ENCODE data around the gene PHACTR1.
"Not testable (repeated sequence)": the region's sequence is repeated elsewhere in the genome, so short reads cannot be mapped to it uniquely, and the experiment has no call there.

PHACTR1 gene

DNA sequence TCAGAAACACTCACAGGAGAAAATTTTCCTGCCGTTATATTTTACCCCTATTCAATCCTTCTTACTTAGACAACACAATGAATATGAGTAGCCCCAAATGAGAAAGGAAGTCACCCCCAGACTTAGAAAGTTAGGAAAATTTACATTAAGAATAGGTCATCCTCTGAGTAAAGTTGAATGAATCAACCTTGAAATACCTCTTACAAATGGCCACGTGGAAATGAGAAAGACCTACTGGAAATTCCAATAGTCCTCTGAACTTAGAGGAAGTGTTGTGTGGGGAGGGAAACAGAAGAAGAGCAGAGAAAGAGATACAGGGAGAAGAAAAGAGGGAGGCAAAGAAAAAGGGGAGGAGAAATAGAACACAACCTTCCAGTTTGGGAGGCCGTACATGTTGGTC lies 43.7 kb downstream of the PHACTR1 start:
- TF ChIP-seq, protein P1, sequence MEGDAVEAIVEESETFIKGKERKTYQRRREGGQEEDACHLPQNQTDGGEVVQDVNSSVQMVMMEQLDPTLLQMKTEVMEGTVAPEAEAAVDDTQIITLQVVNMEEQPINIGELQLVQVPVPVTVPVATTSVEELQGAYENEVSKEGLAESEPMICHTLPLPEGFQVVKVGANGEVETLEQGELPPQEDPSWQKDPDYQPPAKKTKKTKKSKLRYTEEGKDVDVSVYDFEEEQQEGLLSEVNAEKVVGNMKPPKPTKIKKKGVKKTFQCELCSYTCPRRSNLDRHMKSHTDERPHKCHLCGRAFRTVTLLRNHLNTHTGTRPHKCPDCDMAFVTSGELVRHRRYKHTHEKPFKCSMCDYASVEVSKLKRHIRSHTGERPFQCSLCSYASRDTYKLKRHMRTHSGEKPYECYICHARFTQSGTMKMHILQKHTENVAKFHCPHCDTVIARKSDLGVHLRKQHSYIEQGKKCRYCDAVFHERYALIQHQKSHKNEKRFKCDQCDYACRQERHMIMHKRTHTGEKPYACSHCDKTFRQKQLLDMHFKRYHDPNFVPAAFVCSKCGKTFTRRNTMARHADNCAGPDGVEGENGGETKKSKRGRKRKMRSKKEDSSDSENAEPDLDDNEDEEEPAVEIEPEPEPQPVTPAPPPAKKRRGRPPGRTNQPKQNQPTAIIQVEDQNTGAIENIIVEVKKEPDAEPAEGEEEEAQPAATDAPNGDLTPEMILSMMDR (IDR thresholded peaks at IDR 0.05; ENCODE audit: low read depth, low read length, missing control alignments): no peak
- H3K4me3 ChIP-seq (replicated peaks; ENCODE audit: low read depth, low read length): no peak overlapping the region
- no peak for DNase-seq (ENCODE audit: extremely low read depth, low read depth)

DNA sequence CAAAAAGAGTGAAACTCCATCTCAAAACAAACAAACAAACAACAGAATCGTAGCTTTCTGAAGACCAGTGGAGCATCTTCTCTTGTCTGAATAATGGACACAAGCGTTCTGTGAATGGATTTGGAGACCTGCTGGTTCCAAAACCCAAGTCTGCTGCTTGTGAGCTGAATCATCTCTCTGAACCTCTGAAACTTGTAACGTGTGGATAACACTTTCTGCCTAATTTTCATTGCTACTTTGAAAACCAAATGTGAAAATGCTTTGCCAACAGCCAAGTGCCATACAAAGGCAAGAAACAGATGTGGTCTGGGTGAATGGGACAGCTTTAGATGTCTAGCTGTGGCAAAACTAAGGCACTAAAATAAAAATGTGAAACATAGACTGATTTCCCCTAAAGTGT lies 44.3 kb downstream of the PHACTR1 start:
- H3K4me3 ChIP-seq (replicated peaks; ENCODE audit: low read depth, low read length): no peak overlapping the region
- DNase-seq (ENCODE audit: extremely low read depth, low read depth): no peak
- TF ChIP-seq, protein P1 (IDR thresholded peaks at IDR 0.05; ENCODE audit: low read depth, low read length, missing control alignments): no peak

DNA sequence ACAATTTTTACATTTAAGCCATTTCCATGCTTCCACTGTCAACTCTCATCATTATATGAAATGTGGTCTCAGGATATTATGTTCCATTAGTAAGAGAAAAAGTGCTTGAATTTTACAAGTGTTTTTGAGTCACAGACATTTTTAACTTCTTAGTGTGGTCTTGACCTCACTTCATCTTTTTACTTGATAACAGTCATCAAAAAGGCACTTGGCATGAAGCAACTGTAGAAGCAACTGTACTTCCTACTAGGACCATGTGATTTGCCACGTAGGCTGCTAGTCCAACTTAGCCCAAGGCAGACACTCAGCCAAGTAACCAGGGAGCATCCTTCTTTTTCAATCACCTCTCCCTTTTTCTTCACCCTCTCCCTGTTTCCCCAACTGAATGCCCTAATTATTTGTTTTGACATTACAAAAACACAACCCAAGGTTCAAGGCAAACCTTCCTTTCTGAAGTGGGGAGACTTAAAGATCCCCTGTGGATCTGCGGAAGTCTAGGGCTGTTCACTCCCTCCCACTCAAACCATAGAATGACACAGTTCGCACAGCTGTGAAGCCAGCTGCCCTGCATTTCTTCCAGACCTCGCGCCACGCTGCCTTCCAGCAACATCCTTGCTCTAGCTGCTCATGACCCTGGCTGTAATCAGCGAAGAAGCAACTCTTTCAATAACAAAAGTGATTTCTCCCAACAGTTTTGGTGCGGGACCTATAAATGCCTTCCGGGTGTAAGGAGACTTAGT lies 45.0 kb downstream of the PHACTR1 start:
- TF ChIP-seq, protein P1 (IDR thresholded peaks at IDR 0.05; ENCODE audit: low read depth, low read length, missing control alignments): no peak
- DNase-seq (ENCODE audit: extremely low read depth, low read depth): no peak
- no peak overlapping the region for H3K4me3 ChIP-seq (replicated peaks; ENCODE audit: low read depth, low read length)

DNA sequence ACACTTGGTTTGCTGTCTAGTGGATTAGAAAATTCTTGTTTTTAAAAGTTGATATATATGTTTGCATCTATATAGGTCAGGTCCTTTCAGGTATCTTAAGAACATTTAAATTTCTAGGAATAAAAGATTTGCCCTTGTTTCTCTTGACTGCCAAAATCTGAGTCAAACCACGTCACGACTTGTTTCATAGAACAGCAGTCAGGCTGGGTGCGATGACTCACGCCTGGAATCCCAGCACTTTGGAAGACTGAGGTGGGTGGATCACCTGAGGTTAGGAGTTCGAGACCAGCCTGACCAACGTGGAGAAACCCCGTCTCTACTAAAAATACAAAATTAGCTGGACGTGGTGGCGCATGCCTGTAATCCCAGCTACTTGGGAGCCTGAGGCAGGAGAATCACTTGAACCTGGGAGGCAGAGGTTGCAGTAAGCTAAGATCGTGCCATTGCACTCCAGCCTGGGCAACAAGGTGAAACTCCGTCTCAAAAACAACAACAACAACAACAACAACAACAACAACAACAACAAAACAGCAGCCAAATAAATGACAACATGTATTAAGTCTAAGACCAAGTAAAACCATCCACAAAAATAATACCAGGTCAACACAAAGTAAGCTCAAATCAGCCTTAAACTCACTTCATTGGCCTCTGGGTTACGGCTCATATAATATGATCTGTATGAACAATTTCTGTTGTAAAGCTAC lies 46.3 kb downstream of the PHACTR1 start:
- not testable (repeated sequence) for H3K4me3 ChIP-seq (replicated peaks; ENCODE audit: low read depth, low read length); DNase-seq (ENCODE audit: extremely low read depth, low read depth)

DNA sequence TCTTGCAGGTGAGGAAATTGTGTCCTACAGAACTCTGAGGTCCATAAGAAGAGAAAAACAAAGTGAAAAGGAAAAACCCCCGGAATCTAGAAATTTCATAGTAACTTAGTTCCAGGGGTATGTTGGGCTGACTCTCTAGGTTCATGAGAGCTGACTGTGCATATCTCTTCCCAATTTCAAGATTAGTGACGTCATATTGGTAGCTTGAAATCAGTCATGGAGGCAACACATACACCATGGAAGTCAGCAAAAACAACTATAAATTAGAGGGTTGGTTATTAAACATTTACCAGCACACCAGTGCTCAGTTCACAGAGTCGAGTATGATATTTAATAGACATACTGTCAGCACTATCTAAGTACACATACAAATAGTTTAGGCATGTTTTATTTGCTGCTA lies 49.8 kb downstream of the PHACTR1 start:
- TF ChIP-seq, protein P1 (IDR thresholded peaks at IDR 0.05; ENCODE audit: low read depth, low read length, missing control alignments): no peak
- DNase-seq (ENCODE audit: extremely low read depth, low read depth): no peak
- H3K4me3 ChIP-seq (replicated peaks; ENCODE audit: low read depth, low read length): no peak overlapping the region

DNA sequence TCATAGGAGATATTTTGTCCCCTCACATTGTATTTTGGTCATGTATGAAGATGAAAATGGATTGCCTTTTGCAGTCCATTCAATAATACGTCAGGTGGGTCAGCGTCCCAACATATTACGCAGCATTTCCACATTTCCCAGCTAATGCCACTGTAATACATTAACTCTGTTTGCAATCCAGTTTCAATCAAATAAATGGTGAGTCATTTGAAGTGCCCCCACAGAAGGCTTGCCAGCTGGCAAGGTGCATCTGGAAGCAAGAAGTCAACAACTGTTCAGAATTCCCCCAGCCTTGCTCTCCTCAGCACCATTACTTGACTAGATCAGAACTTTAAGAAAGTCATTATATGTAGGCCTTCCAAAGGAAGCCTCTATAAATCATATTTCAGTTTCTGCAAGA lies 50.4 kb downstream of the PHACTR1 start:
- H3K4me3 ChIP-seq (replicated peaks; ENCODE audit: low read depth, low read length): no peak overlapping the region
- DNase-seq (ENCODE audit: extremely low read depth, low read depth): no peak
- TF ChIP-seq, protein P1 (IDR thresholded peaks at IDR 0.05; ENCODE audit: low read depth, low read length, missing control alignments): no peak

DNA sequence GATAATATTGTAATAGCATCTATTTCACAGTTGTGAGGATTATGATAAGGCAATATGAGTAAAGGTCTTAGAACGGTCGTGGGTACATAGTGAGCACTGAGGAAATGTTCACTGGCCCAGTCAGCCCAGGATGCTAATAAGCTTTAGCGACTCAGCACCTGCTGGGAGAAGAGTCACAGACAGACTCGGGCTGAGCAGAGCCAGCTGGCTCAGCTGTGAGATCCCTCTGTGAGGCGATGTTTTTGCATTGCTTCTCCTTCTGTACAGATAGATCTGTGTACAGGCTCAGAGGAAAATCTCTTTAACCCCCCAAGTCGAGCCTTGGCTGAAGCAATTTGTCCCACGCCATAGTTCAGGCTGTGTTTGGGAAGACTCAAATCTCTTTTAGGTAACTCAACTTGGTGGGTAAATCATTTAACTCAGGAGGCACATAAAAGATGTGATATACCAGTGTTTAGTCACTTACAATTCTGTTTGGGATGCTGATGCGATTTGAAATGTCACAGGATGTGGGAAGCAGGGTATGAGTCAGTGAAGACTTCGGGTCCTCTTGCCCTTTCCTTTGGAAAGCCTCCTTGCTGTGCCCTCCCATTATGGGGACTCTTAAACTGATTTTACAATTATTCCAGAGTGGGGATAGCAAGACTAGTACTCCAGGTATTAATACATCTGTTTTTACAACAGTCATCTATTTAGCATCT lies 53.1 kb downstream of the PHACTR1 start:
- DNase-seq (ENCODE audit: extremely low read depth, low read depth): no peak
- H3K4me3 ChIP-seq (replicated peaks; ENCODE audit: low read depth, low read length): no peak overlapping the region
- TF ChIP-seq, protein P1 (IDR thresholded peaks at IDR 0.05; ENCODE audit: low read depth, low read length, missing control alignments): no peak
